ENCODE measurements around the gene C2CD2L. TPM values are rescaled to one million over a fixed set of nuclear protein-coding genes. Genes with fewer than 3 reads are reported as not detected.
A peak's percentile ranks its signal among the peaks of the same experiment; 100 is the strongest.

The C2CD2L gene
- total RNA-seq, 1 experiment from 2014 or later = 9.3 TPM

DNA sequence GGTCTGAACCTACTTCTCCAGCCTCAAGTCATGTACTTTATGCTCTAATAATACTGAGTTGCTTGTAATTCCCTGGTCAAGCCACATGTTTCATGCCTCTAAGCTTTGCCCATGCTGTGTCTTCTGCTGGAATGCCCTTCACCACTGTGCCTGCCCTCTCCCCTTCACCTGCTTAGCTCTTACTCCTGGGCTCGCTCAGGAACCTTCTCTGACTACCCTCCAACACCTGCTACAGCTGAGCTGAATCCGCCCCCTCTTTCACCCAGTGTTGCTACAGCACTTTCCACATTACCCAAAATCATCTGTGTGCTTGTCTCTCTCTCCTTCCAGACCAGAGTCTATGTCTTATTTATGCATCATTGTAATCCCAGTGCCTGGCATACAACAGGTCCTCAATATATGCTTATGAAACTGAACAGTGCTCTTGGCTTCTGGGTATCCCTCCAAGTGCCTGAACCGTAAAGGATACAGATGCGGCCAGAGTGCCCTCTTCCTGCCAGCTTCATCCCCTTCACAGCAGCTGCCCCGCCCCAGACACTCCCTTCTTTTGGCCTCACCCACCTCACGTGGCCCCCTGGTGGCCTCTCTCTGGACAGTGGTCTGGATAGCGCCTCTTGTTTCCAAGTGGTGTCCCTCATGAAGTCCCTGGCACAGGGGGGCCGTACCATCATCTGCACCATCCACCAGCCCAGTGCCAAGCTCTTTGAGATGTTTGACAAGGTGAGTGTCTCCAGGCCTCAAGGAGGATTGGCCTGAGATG, 48.8 kb downstream of the C2CD2L start:
- no TSS peak for BruUV-seq (replicated peaks)
- no peak for DNase-seq
- H3K36me3 ChIP-seq (ENCODE audit: low read depth) = no peaks in the 10 kb centered on the region
- H3K4me1 ChIP-seq (replicated peaks; ENCODE audit: insufficient read depth) = no peaks in the 10 kb centered on the region
- H3K27ac ChIP-seq = no peak overlapping the region
- ChIA-PET CTCF (interaction anchor here (1.2 kb wide), 1 partner anchor 11 kb away, joined by 5 read pairs; no protein-coding TSS in a partner anchor), POLR2A (ENCODE audit: unreplicated experiment) (interaction anchor here (0.6 kb wide), 1 partner anchor 50 kb away, joined by 6 read pairs; no protein-coding TSS in a partner anchor)
- no peaks in the 10 kb centered on the region for H3K9me3 ChIP-seq (ENCODE audit: insufficient read depth, low read depth)
- H3K27me3 ChIP-seq (ENCODE audit: insufficient read depth, low read depth) = peaks cover 24% of the 10 kb centered on the region
- no peaks in the 10 kb centered on the region for H3K79me2 ChIP-seq (ENCODE audit: low read depth)
- no peaks in the 10 kb centered on the region for H3K9me2 ChIP-seq (ENCODE audit: insufficient read depth)
- H3K4me2 ChIP-seq = no peak overlapping the region
- no peak overlapping the region for H2AFZ ChIP-seq
- no peaks in the 10 kb centered on the region for H4K20me1 ChIP-seq (ENCODE audit: insufficient read depth)
- no peaks in the 10 kb centered on the region for H3F3A ChIP-seq (ENCODE audit: insufficient read depth, low read depth)
- intact Hi-C loops (cut with micrococcal nuclease; ENCODE audit: unreplicated experiment) = no loop called here
- no peak for TF ChIP-seq EZH2 (IDR thresholded peaks at IDR 0.05; ENCODE audit: low read depth)
- TF ChIP-seq, protein P1, sequence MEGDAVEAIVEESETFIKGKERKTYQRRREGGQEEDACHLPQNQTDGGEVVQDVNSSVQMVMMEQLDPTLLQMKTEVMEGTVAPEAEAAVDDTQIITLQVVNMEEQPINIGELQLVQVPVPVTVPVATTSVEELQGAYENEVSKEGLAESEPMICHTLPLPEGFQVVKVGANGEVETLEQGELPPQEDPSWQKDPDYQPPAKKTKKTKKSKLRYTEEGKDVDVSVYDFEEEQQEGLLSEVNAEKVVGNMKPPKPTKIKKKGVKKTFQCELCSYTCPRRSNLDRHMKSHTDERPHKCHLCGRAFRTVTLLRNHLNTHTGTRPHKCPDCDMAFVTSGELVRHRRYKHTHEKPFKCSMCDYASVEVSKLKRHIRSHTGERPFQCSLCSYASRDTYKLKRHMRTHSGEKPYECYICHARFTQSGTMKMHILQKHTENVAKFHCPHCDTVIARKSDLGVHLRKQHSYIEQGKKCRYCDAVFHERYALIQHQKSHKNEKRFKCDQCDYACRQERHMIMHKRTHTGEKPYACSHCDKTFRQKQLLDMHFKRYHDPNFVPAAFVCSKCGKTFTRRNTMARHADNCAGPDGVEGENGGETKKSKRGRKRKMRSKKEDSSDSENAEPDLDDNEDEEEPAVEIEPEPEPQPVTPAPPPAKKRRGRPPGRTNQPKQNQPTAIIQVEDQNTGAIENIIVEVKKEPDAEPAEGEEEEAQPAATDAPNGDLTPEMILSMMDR (conservative IDR thresholded peaks at IDR 0.05) = peak; percentile 50; the same call in 1 of the 2 replicates
- no peak overlapping the region for H3K4me3 ChIP-seq

DNA sequence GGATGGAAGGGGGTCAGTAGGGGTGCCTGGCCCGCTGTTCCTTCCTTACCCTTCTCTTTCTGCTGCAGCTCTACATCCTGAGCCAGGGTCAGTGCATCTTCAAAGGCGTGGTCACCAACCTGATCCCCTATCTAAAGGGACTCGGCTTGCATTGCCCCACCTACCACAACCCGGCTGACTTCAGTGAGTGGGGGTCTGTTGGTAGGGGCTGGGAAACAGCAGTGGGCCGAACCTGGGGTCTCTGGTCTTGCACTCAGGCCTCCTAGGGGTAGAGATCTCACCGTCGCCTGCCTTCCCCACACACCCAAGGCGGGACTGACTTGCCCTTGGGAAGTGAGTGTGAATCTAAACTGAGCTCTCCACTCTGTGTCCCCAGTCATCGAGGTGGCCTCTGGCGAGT, 49.4 kb downstream of the C2CD2L start:
- Histone ChIP-seq H4K20me1 (ENCODE audit: insufficient read depth) (no peaks in the 10 kb centered on the region), H3K4me1 (replicated peaks; ENCODE audit: insufficient read depth) (no peaks in the 10 kb centered on the region), H3K9me2 (ENCODE audit: insufficient read depth) (no peaks in the 10 kb centered on the region), H3K9me3 (ENCODE audit: insufficient read depth, low read depth) (no peaks in the 10 kb centered on the region), H3K4me2 (no peak overlapping the region), H3F3A (ENCODE audit: insufficient read depth, low read depth) (no peaks in the 10 kb centered on the region), H2AFZ (no peak overlapping the region), H3K4me3 (no peak overlapping the region), H3K36me3 (ENCODE audit: low read depth) (no peaks in the 10 kb centered on the region), H3K27ac (no peak overlapping the region), H3K79me2 (ENCODE audit: low read depth) (no peaks in the 10 kb centered on the region), H3K27me3 (ENCODE audit: insufficient read depth, low read depth) (peaks cover 25% of the 10 kb centered on the region)
- ChIA-PET CTCF (interaction anchor here (0.9 to 1.2 kb wide), 2 partner anchors 10 to 12 kb away, joined by 3 to 5 read pairs; no protein-coding TSS in a partner anchor), POLR2A (ENCODE audit: unreplicated experiment) (interaction anchor here (0.6 kb wide), 2 partner anchors 50 to 535 kb away, joined by 6 to 8 read pairs; no protein-coding TSS in a partner anchor)
- BruUV-seq (replicated peaks) = no TSS peak
- intact Hi-C loops (cut with micrococcal nuclease; ENCODE audit: unreplicated experiment) = no loop called here
- DNase-seq = no peak
- TF ChIP-seq, protein P1 (conservative IDR thresholded peaks at IDR 0.05) = 0 out of 2 replicates have a peak, but pooled peaks have one; percentile 14
- no peak for TF ChIP-seq EZH2 (IDR thresholded peaks at IDR 0.05; ENCODE audit: low read depth)

DNA sequence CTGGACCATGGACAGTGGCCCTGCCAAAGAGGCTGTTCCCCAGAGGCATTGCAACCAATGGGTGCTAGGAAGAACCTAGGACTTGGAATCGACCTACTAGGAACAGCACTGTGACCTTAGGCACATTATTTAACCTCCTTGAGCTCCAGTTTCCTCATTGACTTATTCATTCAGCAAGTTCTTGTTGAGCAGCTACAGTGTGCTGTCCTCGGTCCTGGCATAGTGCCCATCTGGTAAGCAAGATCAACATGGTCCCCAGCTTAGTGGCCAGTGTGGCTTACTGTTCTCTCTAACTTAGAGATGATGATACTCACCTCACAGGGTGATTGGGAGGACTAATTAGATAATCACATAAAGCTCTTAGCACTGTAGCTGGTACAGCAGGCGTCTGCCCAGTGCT, 49.9 kb downstream of the C2CD2L start:
- H2AFZ ChIP-seq = no peak overlapping the region
- intact Hi-C loops (cut with micrococcal nuclease; ENCODE audit: unreplicated experiment) = no loop called here
- H3K36me3 ChIP-seq (ENCODE audit: low read depth) = no peaks in the 10 kb centered on the region
- H3K4me1 ChIP-seq (replicated peaks; ENCODE audit: insufficient read depth) = no peaks in the 10 kb centered on the region
- H4K20me1 ChIP-seq (ENCODE audit: insufficient read depth) = no peaks in the 10 kb centered on the region
- no peak for TF ChIP-seq EZH2 (IDR thresholded peaks at IDR 0.05; ENCODE audit: low read depth)
- TF ChIP-seq, protein P1 (conservative IDR thresholded peaks at IDR 0.05) = no peak
- no peak overlapping the region for H3K27ac ChIP-seq
- peaks cover 25% of the 10 kb centered on the region for H3K27me3 ChIP-seq (ENCODE audit: insufficient read depth, low read depth)
- no peaks in the 10 kb centered on the region for H3K9me2 ChIP-seq (ENCODE audit: insufficient read depth)
- no peak overlapping the region for H3K4me3 ChIP-seq
- no peaks in the 10 kb centered on the region for H3F3A ChIP-seq (ENCODE audit: insufficient read depth, low read depth)
- no peaks in the 10 kb centered on the region for H3K9me3 ChIP-seq (ENCODE audit: insufficient read depth, low read depth)
- no TSS peak for BruUV-seq (replicated peaks)
- H3K4me2 ChIP-seq = no peak overlapping the region
- ChIA-PET CTCF (interaction anchor here (0.9 kb wide), 1 partner anchor 10 kb away, joined by 3 read pairs; no protein-coding TSS in a partner anchor), POLR2A (ENCODE audit: unreplicated experiment) (interaction anchor here (0.6 kb wide), 1 partner anchor 536 kb away, joined by 8 read pairs; no protein-coding TSS in a partner anchor)
- peak in 1 of 2 experiments; percentile 63 for DNase-seq
- no peaks in the 10 kb centered on the region for H3K79me2 ChIP-seq (ENCODE audit: low read depth)

All from PC-9 (cell line).